IPS-20b (cell line): Measurements from ENCODE around the gene PSMA6.
"Not testable (repeated sequence)": the region's sequence is repeated elsewhere in the genome, so short reads cannot be mapped to it uniquely, and the experiment has no call there.

Experiments
- H3K27ac ChIP-seq: one replicate; pipeline ENCODE4 v1.5.1; 2013; ENCODE audit warnings: low read length
- H3K27me3 ChIP-seq: 2 replicates; pipeline ENCODE4 v1.6.1; 2013; ENCODE audit warnings: mild to moderate bottlenecking, low read length, inconsistent platforms; ENCODE audit not compliant: insufficient read depth
- H3K36me3 ChIP-seq: 2 replicates; pipeline ENCODE4 v1.6.1; 2013; ENCODE audit warnings: low read depth, mild to moderate bottlenecking, inconsistent platforms, low read length, moderate library complexity; ENCODE audit not compliant: insufficient read depth
- H3K4me1 ChIP-seq: 2 replicates; pipeline ENCODE4 v1.6.1; 2013; ENCODE audit warnings: mild to moderate bottlenecking, control low read depth, inconsistent platforms, low read length, moderate library complexity; ENCODE audit not compliant: insufficient read depth
- H3K4me3 ChIP-seq: 2 replicates; pipeline ENCODE4 v1.5.1; 2013; ENCODE audit warnings: mild to moderate bottlenecking, low read length, inconsistent platforms
- H3K9ac ChIP-seq: 2 replicates; pipeline ENCODE4 v1.6.1; 2013; ENCODE audit warnings: low read depth, mild to moderate bottlenecking, inconsistent platforms, low read length, moderate library complexity
- H3K9me3 ChIP-seq: 2 replicates; pipeline ENCODE4 v1.6.1; 2013; ENCODE audit warnings: mild to moderate bottlenecking, low read depth, low read length, inconsistent platforms; ENCODE audit not compliant: insufficient read depth

Gene PSMA6

DNA sequence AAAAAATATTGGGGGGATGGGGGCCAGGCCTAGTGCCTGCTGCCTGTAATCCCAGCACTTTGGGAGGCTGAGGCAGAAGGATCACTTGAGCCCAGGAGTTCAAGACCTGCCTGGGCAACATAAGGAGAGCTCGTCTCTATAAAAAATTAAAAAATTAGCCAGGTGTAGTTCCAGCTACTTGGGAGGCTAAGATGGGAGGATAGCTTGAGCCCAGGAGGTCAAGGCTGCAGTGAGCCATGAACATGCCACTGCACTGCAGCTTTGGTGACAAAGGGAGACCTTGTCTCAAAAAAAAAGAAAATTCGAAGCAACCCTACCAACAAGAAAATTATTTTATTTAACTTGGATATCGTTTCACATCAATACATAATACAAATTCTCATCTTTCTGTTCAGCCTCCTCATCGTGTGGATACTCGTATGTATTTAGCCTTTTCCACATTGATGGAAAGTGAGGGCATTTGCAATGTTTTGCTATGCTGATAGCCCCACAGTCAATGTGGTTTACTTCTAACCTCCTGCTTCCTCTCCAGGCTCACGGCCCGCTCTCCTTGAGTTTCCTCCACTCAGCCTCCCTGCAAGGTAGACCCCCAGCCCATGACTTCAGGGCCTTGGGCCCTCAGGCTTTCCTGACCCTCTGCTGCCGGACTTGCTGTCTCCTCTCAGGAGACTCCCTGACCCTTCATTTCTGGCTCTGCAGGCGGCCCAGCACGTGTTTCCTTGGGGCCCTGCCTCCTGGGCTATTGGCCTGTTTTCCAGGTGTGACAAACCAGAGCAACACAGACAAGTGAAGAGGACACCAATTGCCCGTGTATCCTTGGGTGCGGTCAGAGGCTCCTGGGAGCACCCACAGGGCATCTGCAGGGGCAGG is 57.5 kb downstream of the PSMA6 start:
- H3K9me3 ChIP-seq, result no peaks in the 10 kb centered on the region
- no peak overlapping the region for H3K27ac ChIP-seq

DNA sequence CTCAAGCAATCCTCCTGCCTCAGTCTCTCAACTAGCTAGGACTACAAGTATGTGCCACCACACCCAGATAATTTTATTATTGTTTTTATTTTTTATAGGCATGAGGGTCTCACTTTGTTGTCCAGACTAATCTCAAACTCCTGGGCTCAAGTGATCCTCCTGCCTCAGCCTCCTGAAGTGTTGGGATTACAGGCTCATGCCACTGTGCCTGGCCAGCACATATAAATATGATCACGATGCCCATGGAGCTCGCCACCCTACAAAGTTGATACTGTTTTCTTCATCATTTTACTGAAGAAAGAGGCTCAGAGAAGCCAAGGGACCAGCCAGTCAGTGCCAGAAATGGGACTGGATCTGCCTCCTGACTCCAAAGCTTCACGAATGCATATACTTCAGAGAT is 59.3 kb downstream of the PSMA6 start:
- H3K4me3 ChIP-seq, result no peak overlapping the region
- H3K9me3 ChIP-seq, result no peaks in the 10 kb centered on the region
- no peaks in the 10 kb centered on the region for H3K27me3 ChIP-seq
- H3K4me1 ChIP-seq, result peaks cover 13% of the 10 kb centered on the region
- H3K9ac ChIP-seq, result no peak overlapping the region
- H3K27ac ChIP-seq, result no peak overlapping the region
- H3K36me3 ChIP-seq, result no peaks in the 10 kb centered on the region

More for the DNA sequence above, 57.5 kb downstream of the PSMA6 start:
- Histone ChIP-seq H3K27me3 (no peaks in the 10 kb centered on the region), H3K36me3 (no peaks in the 10 kb centered on the region), H3K4me1 (peaks cover 13% of the 10 kb centered on the region), H3K4me3 (no peak overlapping the region), H3K9ac (no peak overlapping the region)

GRCh38 chr14:35351897-35352273 is 59.7 kb downstream of the PSMA6 start:
- Histone ChIP-seq H3K27me3 (no peaks in the 10 kb centered on the region), H3K9me3 (no peaks in the 10 kb centered on the region), H3K27ac (no peak overlapping the region), H3K4me3 (no peak overlapping the region), H3K9ac (no peak overlapping the region), H3K36me3 (no peaks in the 10 kb centered on the region), H3K4me1 (peaks cover 13% of the 10 kb centered on the region)

GRCh38 chr14:35352274-35353233 is 60.4 kb downstream of the PSMA6 start:
- Histone ChIP-seq H3K27me3 (no peaks in the 10 kb centered on the region), H3K9ac (no peak overlapping the region), H3K4me1 (peaks cover 11% of the 10 kb centered on the region), H3K9me3 (no peaks in the 10 kb centered on the region), H3K27ac (no peak overlapping the region), H3K4me3 (no peak overlapping the region), H3K36me3 (no peaks in the 10 kb centered on the region)

- no peaks in the 10 kb centered on the region for H3K27me3 ChIP-seq
- H3K9ac ChIP-seq, result no peak overlapping the region
- no peaks in the 10 kb centered on the region for H3K36me3 ChIP-seq
- peaks cover 7% of the 10 kb centered on the region for H3K4me1 ChIP-seq
- no peaks in the 10 kb centered on the region for H3K9me3 ChIP-seq
- H3K27ac ChIP-seq, result no peak overlapping the region
- no peak overlapping the region for H3K4me3 ChIP-seq
Measured at GRCh38 chr14:35353409-35354172, 61.4 kb downstream of the PSMA6 start.

DNA sequence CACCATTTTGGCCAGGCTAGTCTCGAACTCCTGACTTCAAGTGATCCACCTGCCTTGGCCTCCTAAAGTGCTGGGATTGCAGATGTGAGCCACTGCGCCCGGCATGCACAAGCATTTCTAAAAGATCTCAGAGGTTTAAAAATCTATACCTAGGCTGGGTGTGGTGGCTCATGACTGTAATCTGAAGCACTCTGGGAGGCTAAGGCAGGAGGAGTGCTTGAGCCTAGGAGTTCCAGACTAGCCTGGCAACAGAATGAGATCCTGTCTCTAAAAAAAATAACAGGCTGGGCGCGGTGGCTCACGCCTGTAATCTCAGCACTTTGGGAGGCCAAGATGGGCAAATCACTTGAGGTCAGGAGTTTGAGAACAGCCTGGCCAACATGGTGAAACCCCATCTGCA is 63.1 kb downstream of the PSMA6 start:
- not testable (repeated sequence) for H3K27ac ChIP-seq, H3K36me3 ChIP-seq, H3K4me1 ChIP-seq, H3K27me3 ChIP-seq, H3K9me3 ChIP-seq, H3K4me3 ChIP-seq, H3K9ac ChIP-seq

GRCh38 chr14:35355981-35356841 is 64.0 kb downstream of the PSMA6 start:
- H3K4me1 ChIP-seq, result peaks cover 7% of the 10 kb centered on the region

GRCh38 chr14:35359655-35360054 is 67.5 kb downstream of the PSMA6 start:
- not testable (repeated sequence) for H3K4me3 ChIP-seq, H3K27me3 ChIP-seq, H3K36me3 ChIP-seq, H3K4me1 ChIP-seq, H3K27ac ChIP-seq, H3K9me3 ChIP-seq, H3K9ac ChIP-seq

More at GRCh38 chr14:35355981-35356841, 64.0 kb downstream of the PSMA6 start:
- Histone ChIP-seq H3K9me3 (no peaks in the 10 kb centered on the region), H3K27me3 (no peaks in the 10 kb centered on the region), H3K36me3 (no peaks in the 10 kb centered on the region), H3K4me3 (no peak overlapping the region), H3K27ac (no peak overlapping the region), H3K9ac (no peak overlapping the region)

DNA sequence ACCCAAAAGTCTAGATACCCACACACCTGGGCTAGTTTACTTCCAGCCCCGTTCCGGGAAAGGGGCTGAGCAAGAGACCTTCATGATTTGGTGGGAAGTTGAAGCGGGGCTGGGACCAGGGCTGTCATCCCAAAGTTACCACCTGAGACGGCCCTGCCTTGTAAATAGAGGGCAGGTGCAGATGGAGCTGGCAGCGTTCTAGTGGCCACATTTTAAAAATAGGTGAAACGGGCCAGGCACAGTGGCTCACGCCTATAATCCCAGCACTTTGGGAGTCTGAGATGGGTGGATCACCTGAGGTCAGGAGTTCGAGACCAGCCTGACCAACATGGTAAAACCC is 68.9 kb downstream of the PSMA6 start:
- H3K27me3 ChIP-seq, result no peaks in the 10 kb centered on the region
- no peak overlapping the region for H3K9ac ChIP-seq
- no peaks in the 10 kb centered on the region for H3K4me1 ChIP-seq
- no peaks in the 10 kb centered on the region for H3K36me3 ChIP-seq
- no peaks in the 10 kb centered on the region for H3K9me3 ChIP-seq
- H3K4me3 ChIP-seq, result no peak overlapping the region
- no peak overlapping the region for H3K27ac ChIP-seq

DNA sequence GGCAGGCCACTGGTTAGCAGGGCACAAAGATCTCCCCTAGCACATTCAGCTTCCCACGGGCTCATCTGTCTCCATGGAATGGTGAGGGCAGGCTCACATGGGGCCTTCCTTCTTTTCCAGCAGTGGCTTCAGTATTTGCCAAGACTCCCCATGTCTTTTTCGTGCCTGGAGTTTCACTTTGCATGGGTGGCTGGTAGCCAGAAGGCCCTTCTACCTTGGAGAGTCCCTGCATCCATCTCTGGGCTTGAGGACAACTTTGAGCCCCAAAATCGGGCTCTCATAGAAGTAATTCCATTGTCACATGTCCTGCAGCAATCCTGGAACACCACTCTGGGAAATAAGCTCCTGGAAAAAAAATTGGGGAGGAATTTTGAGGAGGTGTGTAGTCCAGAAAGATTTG is 70.3 kb downstream of the PSMA6 start:
- Histone ChIP-seq H3K9me3 (no peaks in the 10 kb centered on the region), H3K27ac (no peak overlapping the region), H3K36me3 (no peaks in the 10 kb centered on the region), H3K9ac (no peak overlapping the region), H3K27me3 (no peaks in the 10 kb centered on the region), H3K4me1 (peaks cover 5% of the 10 kb centered on the region), H3K4me3 (no peak overlapping the region)

DNA sequence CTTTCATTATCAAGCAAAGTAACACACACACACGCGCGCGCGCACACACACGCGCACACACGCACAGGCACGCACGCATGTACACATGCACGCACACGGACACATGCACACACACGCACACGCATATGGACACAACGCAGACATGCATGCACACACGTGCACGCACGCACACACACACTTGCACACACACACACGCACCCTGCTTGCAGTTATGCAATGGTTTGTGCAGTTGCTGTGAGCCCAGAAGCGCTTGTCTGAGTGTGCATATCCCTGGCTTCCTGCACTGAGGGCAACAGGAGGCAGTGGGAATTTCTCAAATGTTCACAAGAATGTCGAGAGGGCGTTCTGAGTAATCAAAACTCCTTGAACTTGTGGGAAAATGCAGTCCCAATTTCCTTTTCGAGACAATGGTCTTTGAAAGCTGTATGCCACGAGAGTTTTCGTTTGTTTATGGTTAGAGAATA is 70.8 kb downstream of the PSMA6 start:
- H3K27me3 ChIP-seq, result no peaks in the 10 kb centered on the region
- H3K9ac ChIP-seq, result no peak overlapping the region
- H3K4me3 ChIP-seq, result no peak overlapping the region
- H3K27ac ChIP-seq, result no peak overlapping the region
- H3K4me1 ChIP-seq, result peaks cover 10% of the 10 kb centered on the region
- no peaks in the 10 kb centered on the region for H3K36me3 ChIP-seq
- H3K9me3 ChIP-seq, result no peaks in the 10 kb centered on the region
